Measurements from ENCODE around the gene LRCH2. TPM values are rescaled to one million over a fixed set of nuclear protein-coding genes. Genes with fewer than 3 reads are reported as not detected.
A peak's percentile ranks its signal among the peaks of the same experiment; 100 is the strongest.

The LRCH2 gene
- 18.1 and 24.9 TPM in 2 replicates for total RNA-seq (ENCODE audit: low replicate concordance)

GRCh38 chrX:115233497-115234455, at the start of gene LRCH2:
LRCH2 (minus strand) TSS chrX:115234096; CDS start chrX:115234041, 55 bp downstream.
- Histone ChIP-seq H3K36me3 (no peaks in the 10 kb centered on the region), H3K9ac (peak within 1 kb of the TSS; percentile 15), H3K9me3 (ENCODE audit: low read depth) (no peaks in the 10 kb centered on the region), H3K4me1 (peaks cover 27% of the 10 kb centered on the region), H3F3A (ENCODE audit: low read depth) (no peaks in the 10 kb centered on the region), H3K4me2 (peak within 1 kb of the TSS; percentile 92), H3K79me2 (ENCODE audit: low read depth) (peaks cover 44% of the 10 kb centered on the region), H2AFZ (replicated peaks) (peak within 1 kb of the TSS; percentile 99), H3K4me3 (peak within 1 kb of the TSS; percentile 86), H3K27ac (no peak within 1 kb of the TSS), H3K27me3 (no peaks in the 10 kb centered on the region), H4K20me1 (ENCODE audit: low read depth) (no peaks in the 10 kb centered on the region)
- Mint-ChIP-seq H3K36me3 (no peaks in the 10 kb centered on the region), H3K9me3 (no peaks in the 10 kb centered on the region), H3K27me3 (ENCODE audit: insufficient read depth, low read depth) (no peaks in the 10 kb centered on the region), H3K4me1 (peaks cover 35% of the 10 kb centered on the region), H3K27ac (peak within 1 kb of the TSS; percentile 84), H3K4me3 (peak within 1 kb of the TSS; percentile 91)
- DNase-seq (ENCODE audit: low spot score) = peak; percentile 86
- TF ChIP-seq CTCF (IDR thresholded peaks at IDR 0.05) = no peak
- TF ChIP-seq EZH2 (IDR thresholded peaks at IDR 0.05) = no peak
- no peak for TF ChIP-seq EZH2phosphoT487 (IDR thresholded peaks at IDR 0.05)

GRCh38 chrX:115269051-115269683, 35.3 kb upstream of the LRCH2 start:
- Mint-ChIP-seq H3K9me3 (no peaks in the 10 kb centered on the region), H3K27me3 (ENCODE audit: insufficient read depth, low read depth) (peaks cover 6% of the 10 kb centered on the region), H3K27ac (no peak overlapping the region), H3K36me3 (no peaks in the 10 kb centered on the region), H3K4me3 (no peak overlapping the region), H3K4me1 (peaks cover 26% of the 10 kb centered on the region)
- no peaks in the 10 kb centered on the region for H3F3A ChIP-seq (ENCODE audit: low read depth)
- no peaks in the 10 kb centered on the region for H3K9me3 ChIP-seq (ENCODE audit: low read depth)
- no peak overlapping the region for H3K4me3 ChIP-seq
- no peaks in the 10 kb centered on the region for H3K79me2 ChIP-seq (ENCODE audit: low read depth)
- DNase-seq (ENCODE audit: low spot score) = no peak
- H3K36me3 ChIP-seq = no peaks in the 10 kb centered on the region
- no peaks in the 10 kb centered on the region for H4K20me1 ChIP-seq (ENCODE audit: low read depth)
- H3K4me2 ChIP-seq = no peak overlapping the region
- TF ChIP-seq EZH2 (IDR thresholded peaks at IDR 0.05) = no peak
- no peak for TF ChIP-seq EZH2phosphoT487 (IDR thresholded peaks at IDR 0.05)
- no peak for TF ChIP-seq CTCF (IDR thresholded peaks at IDR 0.05)
- H3K9ac ChIP-seq = no peak overlapping the region
- H3K27me3 ChIP-seq = no peaks in the 10 kb centered on the region
- H3K27ac ChIP-seq = no peak overlapping the region
- no peak overlapping the region for H2AFZ ChIP-seq (replicated peaks)
- peaks cover 6% of the 10 kb centered on the region for H3K4me1 ChIP-seq

GRCh38 chrX:115268421-115268820, 34.5 kb upstream of the LRCH2 start:
- Histone ChIP-seq H3F3A (ENCODE audit: low read depth) (no peaks in the 10 kb centered on the region), H2AFZ (replicated peaks) (peak overlapping the region; percentile 85), H3K36me3 (no peaks in the 10 kb centered on the region), H3K9me3 (ENCODE audit: low read depth) (no peaks in the 10 kb centered on the region), H3K4me2 (no peak overlapping the region), H3K79me2 (ENCODE audit: low read depth) (no peaks in the 10 kb centered on the region), H3K27ac (no peak overlapping the region), H3K4me3 (no peak overlapping the region), H3K4me1 (peaks cover 6% of the 10 kb centered on the region), H4K20me1 (ENCODE audit: low read depth) (no peaks in the 10 kb centered on the region), H3K27me3 (no peaks in the 10 kb centered on the region), H3K9ac (no peak overlapping the region)
- Mint-ChIP-seq H3K9me3 (no peaks in the 10 kb centered on the region), H3K4me1 (peaks cover 26% of the 10 kb centered on the region), H3K27ac (no peak overlapping the region), H3K4me3 (no peak overlapping the region), H3K27me3 (ENCODE audit: insufficient read depth, low read depth) (peaks cover 6% of the 10 kb centered on the region), H3K36me3 (no peaks in the 10 kb centered on the region)
- TF ChIP-seq EZH2 (IDR thresholded peaks at IDR 0.05) = no peak
- TF ChIP-seq CTCF (IDR thresholded peaks at IDR 0.05) = peak; percentile 64
- peak; percentile 41 for DNase-seq (ENCODE audit: low spot score)
